ENCODE data around the gene SPAG16. TPM values are rescaled to one million over a fixed set of nuclear protein-coding genes. Genes with fewer than 3 reads are reported as not detected.

The SPAG16 gene
- total RNA-seq, 3 donors from 2014 or later: 25.3 to 42.0 (median 41.7) TPM

DNA sequence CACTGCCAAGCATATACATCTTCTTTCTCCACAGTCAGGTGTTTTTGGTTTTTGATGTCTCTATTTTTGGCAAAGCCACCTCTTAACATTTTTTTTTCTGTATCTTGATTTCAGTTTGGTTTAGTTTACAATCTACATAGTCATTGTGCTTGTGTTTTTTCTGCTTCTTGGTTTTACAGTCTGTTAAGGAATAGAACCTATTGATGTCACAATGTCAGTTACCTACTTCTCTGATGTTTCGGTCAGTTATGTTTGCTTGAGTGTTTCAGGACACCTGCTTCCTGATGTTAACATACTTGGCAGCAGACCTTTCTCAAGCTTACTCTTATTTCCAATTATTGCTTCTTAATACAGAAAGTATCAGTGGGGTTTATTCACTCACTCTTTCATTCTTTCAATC is 253.3 kb downstream of the SPAG16 start:
- intact Hi-C loops (cut with DNase I; ENCODE audit: low total_unique reads): no loop called here
- H3K9me3 ChIP-seq: no peaks in the 10 kb centered on the region
- DNase-seq (ENCODE audit: low spot score in 2 of 2): no peak
- no peaks in the 10 kb centered on the region for H3K4me1 ChIP-seq
- H3K27ac ChIP-seq: no peak overlapping the region
- no peak overlapping the region for H3K4me3 ChIP-seq
- TF ChIP-seq, protein P1, sequence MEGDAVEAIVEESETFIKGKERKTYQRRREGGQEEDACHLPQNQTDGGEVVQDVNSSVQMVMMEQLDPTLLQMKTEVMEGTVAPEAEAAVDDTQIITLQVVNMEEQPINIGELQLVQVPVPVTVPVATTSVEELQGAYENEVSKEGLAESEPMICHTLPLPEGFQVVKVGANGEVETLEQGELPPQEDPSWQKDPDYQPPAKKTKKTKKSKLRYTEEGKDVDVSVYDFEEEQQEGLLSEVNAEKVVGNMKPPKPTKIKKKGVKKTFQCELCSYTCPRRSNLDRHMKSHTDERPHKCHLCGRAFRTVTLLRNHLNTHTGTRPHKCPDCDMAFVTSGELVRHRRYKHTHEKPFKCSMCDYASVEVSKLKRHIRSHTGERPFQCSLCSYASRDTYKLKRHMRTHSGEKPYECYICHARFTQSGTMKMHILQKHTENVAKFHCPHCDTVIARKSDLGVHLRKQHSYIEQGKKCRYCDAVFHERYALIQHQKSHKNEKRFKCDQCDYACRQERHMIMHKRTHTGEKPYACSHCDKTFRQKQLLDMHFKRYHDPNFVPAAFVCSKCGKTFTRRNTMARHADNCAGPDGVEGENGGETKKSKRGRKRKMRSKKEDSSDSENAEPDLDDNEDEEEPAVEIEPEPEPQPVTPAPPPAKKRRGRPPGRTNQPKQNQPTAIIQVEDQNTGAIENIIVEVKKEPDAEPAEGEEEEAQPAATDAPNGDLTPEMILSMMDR (IDR thresholded peaks at IDR 0.05): no peak
- TF ChIP-seq POLR2AphosphoS5 (IDR thresholded peaks at IDR 0.05): no peak
- no peak for TF ChIP-seq POLR2A (IDR thresholded peaks at IDR 0.05)
- no peaks in the 10 kb centered on the region for H3K36me3 ChIP-seq
- H3K27me3 ChIP-seq: no peaks in the 10 kb centered on the region

DNA sequence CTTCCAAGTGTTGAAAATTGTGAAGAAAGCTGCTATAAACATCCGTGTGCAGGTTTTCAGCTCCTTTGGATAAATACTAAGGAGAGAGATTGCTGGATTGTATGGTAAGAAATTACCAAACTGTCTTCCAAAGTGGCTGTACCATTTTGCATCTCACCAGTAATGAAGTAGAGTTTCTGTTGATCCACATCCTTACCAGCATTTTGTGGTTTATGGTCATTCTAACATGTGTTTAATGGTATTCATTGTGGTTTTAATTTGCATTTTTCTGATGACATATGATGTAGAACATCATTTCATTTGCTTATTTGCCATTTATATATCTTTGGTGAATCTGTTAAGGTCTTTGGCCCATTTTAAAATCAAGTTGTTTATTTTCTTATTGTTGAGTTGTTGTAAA is 260.7 kb downstream of the SPAG16 start:
- TF ChIP-seq POLR2AphosphoS5 (IDR thresholded peaks at IDR 0.05) (no peak), POLR2A (IDR thresholded peaks at IDR 0.05) (no peak)
- TF ChIP-seq, protein P1 (IDR thresholded peaks at IDR 0.05): no peak
- Histone ChIP-seq H3K27ac (no peak overlapping the region), H3K4me3 (no peak overlapping the region), H3K4me1 (no peaks in the 10 kb centered on the region), H3K27me3 (no peaks in the 10 kb centered on the region), H3K9me3 (no peaks in the 10 kb centered on the region), H3K36me3 (no peaks in the 10 kb centered on the region)
- no peak for DNase-seq (ENCODE audit: low spot score in 2 of 2)
- intact Hi-C loops (cut with DNase I; ENCODE audit: low total_unique reads): no loop called here

DNA sequence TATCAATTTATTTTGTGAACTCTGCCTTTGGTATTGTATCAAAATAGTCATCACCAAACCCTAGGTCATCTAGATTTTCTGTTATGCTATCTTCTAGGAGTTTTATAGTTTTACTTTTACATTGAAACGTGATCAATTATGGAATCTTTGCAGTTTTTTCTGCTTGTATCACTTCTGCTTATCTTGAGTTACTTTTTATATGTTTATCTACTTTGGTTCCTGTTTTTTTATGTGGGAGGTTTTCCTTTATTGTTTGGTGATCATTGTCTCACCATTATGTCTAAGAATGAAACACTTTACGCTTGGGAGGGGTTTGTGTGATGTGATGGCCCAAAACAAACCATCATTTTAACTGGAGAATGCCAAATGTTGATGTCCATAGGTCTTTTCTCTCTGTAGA is 261.2 kb downstream of the SPAG16 start:
- no peak overlapping the region for H3K4me3 ChIP-seq
- TF ChIP-seq POLR2AphosphoS5 (IDR thresholded peaks at IDR 0.05) (no peak), POLR2A (IDR thresholded peaks at IDR 0.05) (no peak)
- TF ChIP-seq, protein P1 (IDR thresholded peaks at IDR 0.05): no peak
- no peak for DNase-seq (ENCODE audit: low spot score in 2 of 2)
- no peaks in the 10 kb centered on the region for H3K27me3 ChIP-seq
- H3K4me1 ChIP-seq: no peaks in the 10 kb centered on the region
- intact Hi-C loops (cut with DNase I; ENCODE audit: low total_unique reads): no loop called here
- H3K27ac ChIP-seq: no peak overlapping the region
- H3K36me3 ChIP-seq: no peaks in the 10 kb centered on the region
- H3K9me3 ChIP-seq: no peaks in the 10 kb centered on the region

DNA sequence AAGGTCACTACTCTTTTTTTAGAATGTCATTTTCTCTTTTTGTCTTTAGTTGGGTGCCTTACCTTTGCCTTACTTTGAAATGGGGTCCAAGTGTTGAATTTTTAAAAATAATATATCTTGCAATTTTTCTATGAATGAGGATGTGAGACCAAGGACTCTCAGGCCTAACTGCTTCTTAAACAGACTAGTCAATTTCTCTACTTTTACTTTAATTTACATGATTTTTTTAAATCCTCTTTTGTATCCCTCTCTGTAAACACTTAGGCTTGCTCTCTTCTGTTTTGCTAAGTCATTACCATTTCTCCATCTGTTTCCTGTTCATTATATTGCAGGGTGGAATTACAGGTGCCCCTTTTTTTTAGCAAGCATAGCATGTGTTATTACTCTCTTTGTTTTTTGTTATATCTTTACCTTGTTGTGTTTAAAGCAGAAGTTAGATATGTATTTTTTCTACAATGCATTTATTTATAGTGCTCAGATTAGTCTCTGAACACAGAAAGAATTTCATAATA is 261.8 kb downstream of the SPAG16 start:
- Histone ChIP-seq H3K27me3 (no peaks in the 10 kb centered on the region), H3K36me3 (no peaks in the 10 kb centered on the region), H3K9me3 (no peaks in the 10 kb centered on the region), H3K4me3 (no peak overlapping the region), H3K4me1 (no peaks in the 10 kb centered on the region), H3K27ac (no peak overlapping the region)
- intact Hi-C loops (cut with DNase I; ENCODE audit: low total_unique reads): no loop called here
- DNase-seq (ENCODE audit: low spot score in 2 of 2): no peak
- TF ChIP-seq POLR2A (IDR thresholded peaks at IDR 0.05): no peak
- no peak for TF ChIP-seq POLR2AphosphoS5 (IDR thresholded peaks at IDR 0.05)
- TF ChIP-seq, protein P1 (IDR thresholded peaks at IDR 0.05): no peak

DNA sequence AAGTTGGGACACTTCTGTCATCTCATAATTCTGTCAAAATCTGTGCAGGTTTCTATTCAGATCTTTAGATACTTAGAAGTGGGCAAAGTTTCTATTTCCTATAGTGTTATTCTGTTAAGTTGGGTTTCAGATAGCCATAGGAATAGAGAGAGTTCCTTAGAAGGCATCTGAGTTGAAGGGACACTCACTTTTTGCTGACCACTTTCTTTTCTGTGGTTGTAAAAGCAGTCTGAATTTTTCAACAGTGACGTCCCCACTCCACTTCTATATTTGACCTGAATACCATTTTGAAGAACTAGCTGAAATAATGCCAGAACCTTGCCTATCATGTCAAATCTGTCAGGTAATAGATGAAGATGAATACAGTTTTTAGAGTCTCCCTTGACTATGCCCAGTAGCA is 267.3 kb downstream of the SPAG16 start:
- intact Hi-C loops (cut with DNase I; ENCODE audit: low total_unique reads): no loop called here
- no peak for TF ChIP-seq POLR2AphosphoS5 (IDR thresholded peaks at IDR 0.05)
- no peak for TF ChIP-seq POLR2A (IDR thresholded peaks at IDR 0.05)
- TF ChIP-seq, protein P1 (IDR thresholded peaks at IDR 0.05): no peak
- no peaks in the 10 kb centered on the region for H3K27me3 ChIP-seq

More for the DNA sequence above, 267.3 kb downstream of the SPAG16 start:
- Histone ChIP-seq H3K9me3 (peaks cover 0 to 8% of the 10 kb centered on the region in 2 donors), H3K36me3 (no peaks in the 10 kb centered on the region), H3K4me1 (no peaks in the 10 kb centered on the region), H3K27ac (no peak overlapping the region), H3K4me3 (no peak overlapping the region)
- no peak for DNase-seq (ENCODE audit: low spot score in 2 of 2)

Measured in breast epithelium (tissue), 4 donors.